ENCODE data around the gene WHAMM.

DNA sequence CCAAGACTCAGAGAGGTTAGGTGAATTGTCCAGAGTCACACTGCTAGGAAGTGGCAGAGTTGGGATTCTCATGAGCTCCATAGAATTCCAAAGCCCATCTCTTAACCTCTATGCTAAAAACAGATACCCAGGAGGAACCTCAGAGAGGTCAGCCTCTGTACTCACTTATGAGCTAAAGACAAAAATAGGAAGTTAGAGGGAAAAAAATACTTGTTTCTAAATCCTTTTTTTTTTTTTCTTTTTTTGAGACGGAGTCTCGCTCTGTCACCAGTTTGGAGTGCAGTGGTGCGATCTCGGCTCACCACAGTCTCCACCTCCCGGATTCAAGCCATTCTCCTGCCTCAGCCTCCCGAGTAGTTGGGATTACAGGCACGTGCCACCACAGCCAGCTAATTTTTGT lies 34.9 kb upstream of the WHAMM start:
- no peak for TF ChIP-seq CTCF (IDR thresholded peaks at IDR 0.05 in 4 of 5, conservative IDR thresholded peaks at IDR 0.05 in 1 of 5)
- TF ChIP-seq POLR2A (IDR thresholded peaks at IDR 0.05), result no peak
